HG03196 (cell line): ENCODE data around the gene ZFYVE27.

ENCODE experiments used
- ATAC-seq: cut with Tn5 transposase; IDR thresholded peaks from one replicate; pipeline ENCODE4 v1.9.1; 2021; ENCODE audit not compliant: unreplicated experiment

ZFYVE27 gene

DNA sequence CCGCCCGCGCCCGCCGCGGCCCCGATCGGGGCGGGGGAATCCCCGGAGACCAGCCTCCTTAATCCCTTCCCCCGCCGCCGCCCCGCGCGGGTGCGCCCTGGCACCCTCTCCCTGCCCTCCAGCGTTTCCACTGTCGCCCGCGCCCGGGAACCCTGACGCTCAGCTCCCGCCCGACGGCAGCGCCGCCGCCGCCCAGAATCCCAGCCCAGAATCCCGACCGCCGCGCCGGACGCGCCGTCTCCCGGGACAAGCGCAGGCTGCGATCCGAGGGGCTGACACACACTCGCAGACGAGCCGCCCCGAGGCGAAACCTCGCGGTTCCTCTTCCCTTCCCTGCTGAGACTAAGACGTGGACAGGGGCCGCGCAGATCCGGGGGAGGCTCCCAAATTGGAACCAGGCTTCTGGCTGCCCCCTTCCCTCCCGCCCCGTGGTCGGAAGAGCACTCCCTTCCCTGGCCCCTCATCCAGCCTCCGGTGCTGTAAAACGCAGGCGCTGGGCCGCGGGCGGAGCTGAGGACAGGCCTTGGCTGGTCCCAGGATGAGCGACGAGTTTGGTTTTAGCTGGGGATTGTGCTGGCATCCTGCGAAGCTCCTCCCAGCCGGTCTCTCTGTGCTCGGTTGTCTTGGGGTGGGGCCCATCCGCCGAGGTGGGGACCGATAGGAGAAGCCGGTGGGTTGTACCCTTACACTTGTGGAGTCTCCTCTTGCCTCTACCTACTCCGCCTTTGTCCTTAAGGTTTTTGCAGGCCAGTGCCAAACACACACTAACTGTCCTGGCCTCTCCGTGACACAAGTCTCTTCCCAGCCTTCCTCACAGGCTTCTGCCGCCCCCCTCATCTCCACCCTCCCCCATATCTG, 22.3 kb upstream of the ZFYVE27 start:
- peak; percentile 20 for ATAC-seq

DNA sequence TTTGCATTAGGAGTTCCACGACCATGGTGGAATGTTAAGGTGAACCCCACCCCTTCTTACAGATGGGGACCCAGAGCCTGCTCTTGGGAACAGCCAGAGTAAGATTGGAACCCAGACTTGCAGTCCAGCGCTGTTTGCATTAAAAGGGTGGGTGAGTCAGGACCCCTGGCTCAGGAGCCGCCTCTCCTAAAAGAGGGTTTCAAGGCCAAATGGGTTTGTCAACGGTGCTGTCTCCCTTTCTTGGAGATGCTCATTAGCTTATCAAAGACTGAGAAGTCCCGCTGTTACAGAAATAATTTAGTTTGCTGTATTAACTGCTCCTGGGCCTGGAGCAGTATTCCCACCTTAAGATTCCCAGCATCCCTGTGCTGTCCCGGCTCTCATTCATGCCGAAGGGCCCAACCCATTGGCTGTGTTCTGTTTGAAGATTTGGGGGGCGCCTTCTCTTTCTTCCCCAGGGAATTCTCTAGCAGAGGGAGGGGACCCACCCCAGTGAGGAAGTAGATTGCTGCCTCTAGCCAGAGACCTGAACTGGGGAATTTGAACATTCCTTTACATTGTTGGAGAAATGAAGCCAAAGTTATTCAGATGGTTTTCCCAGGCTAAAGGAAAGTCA, 21.6 kb upstream of the ZFYVE27 start:
- no peak for ATAC-seq

DNA sequence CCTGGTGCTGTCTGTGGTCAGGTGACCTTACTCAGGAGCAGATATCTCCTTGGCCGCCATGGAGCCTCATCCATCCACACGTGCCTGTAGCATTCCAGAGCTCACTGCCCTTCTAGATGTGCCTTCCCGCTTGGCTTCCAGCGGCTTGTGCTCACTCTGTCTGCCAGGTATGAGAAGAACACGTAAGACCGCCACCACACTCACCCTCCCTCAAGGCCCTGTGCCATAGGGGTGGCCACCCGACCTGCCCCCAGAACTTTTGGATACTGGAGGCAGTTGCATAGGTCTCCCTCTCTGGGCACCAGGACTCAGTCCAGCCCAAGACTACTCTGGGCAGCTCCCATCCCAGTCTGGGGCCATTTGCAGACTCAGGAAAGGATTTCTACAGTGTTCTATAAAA, 19.3 kb upstream of the ZFYVE27 start:
- no peak for ATAC-seq

GRCh38 chr10:97718178-97718577, 18.8 kb upstream of the ZFYVE27 start:
- ATAC-seq = no peak

- ATAC-seq = no peak
Measured at GRCh38 chr10:97718659-97719142, 18.2 kb upstream of the ZFYVE27 start.

DNA sequence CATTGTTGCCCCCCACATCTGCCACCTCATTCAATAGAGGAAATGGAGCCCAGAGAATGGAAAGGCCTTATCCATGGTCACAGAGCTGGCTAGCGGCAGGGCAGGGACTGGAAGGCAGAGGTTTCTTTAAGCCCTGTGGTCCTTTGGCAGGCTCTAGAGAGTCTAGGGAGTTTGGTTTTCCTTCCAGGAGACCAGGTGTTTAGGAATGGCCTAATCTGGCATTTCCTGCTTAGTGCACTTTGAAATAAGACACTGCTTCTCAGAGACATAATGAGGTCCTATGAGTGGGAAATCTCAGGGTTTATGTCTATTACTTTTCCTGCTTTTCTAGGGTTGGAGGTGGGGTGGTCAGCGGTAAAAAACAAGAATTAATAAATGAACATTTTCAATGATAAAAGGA, 17.3 kb upstream of the ZFYVE27 start:
- no peak for ATAC-seq

- ATAC-seq = no peak
Measured at GRCh38 chr10:97721871-97722780, 14.8 kb upstream of the ZFYVE27 start.

GRCh38 chr10:97723001-97723400, 13.9 kb upstream of the ZFYVE27 start:
- no peak for ATAC-seq

GRCh38 chr10:97724341-97724941, 12.5 kb upstream of the ZFYVE27 start:
- ATAC-seq = no peak

GRCh38 chr10:97726636-97727178, 10.2 kb upstream of the ZFYVE27 start:
- ATAC-seq = no peak

- ATAC-seq = no peak
Measured at GRCh38 chr10:97729014-97729413, 7.9 kb upstream of the ZFYVE27 start.

GRCh38 chr10:97731346-97732051, 5.4 kb upstream of the ZFYVE27 start:
- no peak for ATAC-seq

GRCh38 chr10:97732052-97732359, 4.9 kb upstream of the ZFYVE27 start:
- ATAC-seq = no peak

DNA sequence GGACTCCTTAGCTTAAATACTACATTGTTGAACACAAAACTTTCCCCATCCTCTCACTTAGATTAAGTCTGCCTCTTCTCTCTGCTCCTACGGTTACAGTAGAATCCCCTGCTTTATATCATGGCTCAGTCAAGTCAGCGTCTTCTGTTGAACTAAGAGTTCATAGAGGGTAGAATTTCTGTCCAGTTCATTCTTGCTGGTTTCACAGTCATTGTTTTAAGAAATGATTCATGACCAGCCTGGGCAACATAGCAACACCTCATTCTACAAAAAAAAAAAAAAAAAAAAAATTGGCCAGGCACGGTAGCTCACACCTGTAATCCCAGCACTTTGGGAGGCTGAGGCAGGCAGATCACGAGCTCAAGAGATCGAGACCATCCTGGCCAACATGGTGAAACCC, 3.7 kb upstream of the ZFYVE27 start:
- no peak for ATAC-seq

- ATAC-seq = no peak
Measured at GRCh38 chr10:97734021-97734420, 2.9 kb upstream of the ZFYVE27 start.

- peak; percentile 24 for ATAC-seq
Measured at GRCh38 chr10:97736403-97736901, 476 bp upstream of the ZFYVE27 start.

GRCh38 chr10:97737770-97738265, 890 bp downstream of the ZFYVE27 start:
- ATAC-seq = no peak

DNA sequence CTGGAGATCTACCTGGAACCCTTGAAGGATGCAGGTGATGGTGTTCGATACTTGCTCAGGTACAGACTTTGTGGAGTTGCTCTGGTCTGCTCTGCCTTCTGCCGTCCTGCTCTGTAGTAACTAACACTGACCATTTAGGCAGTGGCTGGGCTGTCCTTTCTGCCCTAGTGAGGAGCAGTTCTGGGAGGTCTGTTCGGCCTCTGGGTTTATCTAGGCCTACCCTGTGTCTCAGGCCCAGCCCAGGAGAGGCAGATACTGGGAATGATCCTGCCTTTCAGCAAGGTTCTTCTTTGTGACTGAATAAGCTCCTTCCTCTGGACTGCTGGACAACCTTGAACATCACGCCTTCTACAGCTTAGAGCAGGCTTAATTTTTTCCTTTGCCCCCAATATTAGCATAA, 1.7 kb downstream of the ZFYVE27 start:
- ATAC-seq = no peak

DNA sequence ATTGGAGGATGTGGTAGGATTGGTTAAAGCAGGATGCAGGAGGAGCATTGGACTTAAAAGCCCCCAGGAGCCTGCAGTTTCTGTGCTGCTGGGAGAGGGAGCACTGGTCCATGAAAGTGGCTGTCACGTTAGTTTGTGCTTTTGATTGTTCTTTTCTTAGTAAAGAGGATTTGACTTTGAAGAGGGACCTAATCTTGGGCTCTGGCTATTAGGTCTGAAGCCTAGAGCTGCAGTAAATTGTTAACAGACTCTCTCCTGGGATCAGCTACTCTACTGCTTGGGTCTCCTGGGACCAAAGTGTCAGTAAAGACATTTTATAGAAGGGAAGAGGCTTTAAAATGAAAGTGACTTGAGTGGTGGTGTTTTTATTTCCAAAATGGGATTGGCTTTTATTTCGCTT, 3.7 kb downstream of the ZFYVE27 start:
- no peak for ATAC-seq
